GM13976 (cell line): ENCODE results near the gene TRPM4.
"Not testable (repeated sequence)": the region's sequence is repeated elsewhere in the genome, so short reads cannot be mapped to it uniquely, and the experiment has no call there.

Experiments used
- DNase-seq: peaks from one replicate; pipeline ENCODE4 v3.0.0; 2012; ENCODE audit warnings: low spot score
- CTCF ChIP-seq: IDR thresholded peaks from 2 replicates; pipeline ENCODE4 v1.5.1; 2012; ENCODE audit warnings: borderline replicate concordance, mild to moderate bottlenecking; ENCODE audit not compliant: insufficient read depth; ENCODE audit errors: extremely low read depth, missing control alignments, control extremely low read depth
- in situ Hi-C: fragments of 300-500 bp; cut with MboI; formaldehyde crosslinking; loops from one replicate; pipeline ENCODE4 v1.12.0; 2022; ENCODE audit warnings: low sequenced_read_pairs, mixed read lengths, inconsistent platforms; ENCODE audit not compliant: unreplicated experiment

TRPM4 gene

GRCh38 chr19:49136771-49137171, 20.8 kb upstream of the TRPM4 start:
- DNase-seq: no peak
- in situ Hi-C loops: no loop called here
- no peak for TF ChIP-seq CTCF

GRCh38 chr19:49140951-49141350, 16.6 kb upstream of the TRPM4 start:
- no peak for DNase-seq
- in situ Hi-C loops: no loop called here
- no peak for TF ChIP-seq CTCF

GRCh38 chr19:49141352-49141751, 16.2 kb upstream of the TRPM4 start:
- DNase-seq: no peak
- TF ChIP-seq CTCF: no peak
- in situ Hi-C loops: no loop called here

- TF ChIP-seq CTCF: no peak
- in situ Hi-C loops: no loop called here
- peak; percentile 89 for DNase-seq
Measured at GRCh38 chr19:49142866-49143335, 14.7 kb upstream of the TRPM4 start.

- in situ Hi-C loops: no loop called here
- TF ChIP-seq CTCF: peak; percentile 76
- DNase-seq: peak; percentile 90
Measured at GRCh38 chr19:49145573-49146407, 11.8 kb upstream of the TRPM4 start.

- DNase-seq, in situ Hi-C loops: not testable (repeated sequence)
Measured at GRCh38 chr19:49146408-49146770, 11.2 kb upstream of the TRPM4 start.

- in situ Hi-C loops: no loop called here
- TF ChIP-seq CTCF: no peak
- no peak for DNase-seq
Measured at GRCh38 chr19:49148044-49148682, 9.4 kb upstream of the TRPM4 start.
